ENCODE results near the gene SYT3. TPM values are rescaled to one million over a fixed set of nuclear protein-coding genes. Genes with fewer than 3 reads are reported as not detected.
A peak's percentile ranks its signal among the peaks of the same experiment; 100 is the strongest.

Gene SYT3
- total RNA-seq, 1 experiment from 2014 or later = not detected

GRCh38 chr19:50664204-50664603 is 24.5 kb upstream of the SYT3 start:
- no peaks in the 10 kb centered on the region; the same call in 1 of the 2 replicates for H3K27me3 ChIP-seq (ENCODE audit: low read length)
- no peaks in the 10 kb centered on the region for H4K20me1 ChIP-seq (ENCODE audit: insufficient read depth, low read depth, low read length)
- no peak overlapping the region for H2AFZ ChIP-seq (ENCODE audit: low read length)
- H3K36me3 ChIP-seq (ENCODE audit: insufficient read depth, low read length) = no peaks in the 10 kb centered on the region
- H3K4me3 ChIP-seq (ENCODE audit: low read length) = no peak overlapping the region
- H3K9me2 ChIP-seq (replicated peaks; ENCODE audit: insufficient read depth, low read length) = no peaks in the 10 kb centered on the region
- no peak overlapping the region for H3K4me2 ChIP-seq (ENCODE audit: low read depth, low read length, poor library complexity, severe bottlenecking)
- H3K79me2 ChIP-seq (ENCODE audit: low read length) = no peaks in the 10 kb centered on the region
- H3K27ac ChIP-seq (ENCODE audit: low read length) = no peak overlapping the region
- H3K9ac ChIP-seq (ENCODE audit: low read length) = no peak overlapping the region
- peaks cover 11% of the 10 kb centered on the region for H3K4me1 ChIP-seq (ENCODE audit: low read length)
- no peak for DNase-seq
- no peaks in the 10 kb centered on the region for H3K9me3 ChIP-seq (ENCODE audit: low read length)

GRCh38 chr19:50663482-50663790 is 23.8 kb upstream of the SYT3 start:
- Histone ChIP-seq H3K9me2 (replicated peaks; ENCODE audit: insufficient read depth, low read length) (no peaks in the 10 kb centered on the region), H3K79me2 (ENCODE audit: low read length) (no peaks in the 10 kb centered on the region), H3K27ac (ENCODE audit: low read length) (no peak overlapping the region), H3K36me3 (ENCODE audit: insufficient read depth, low read length) (no peaks in the 10 kb centered on the region), H3K4me1 (ENCODE audit: low read length) (peaks cover 11% of the 10 kb centered on the region), H3K9ac (ENCODE audit: low read length) (no peak overlapping the region), H3K4me3 (ENCODE audit: low read length) (no peak overlapping the region), H4K20me1 (ENCODE audit: insufficient read depth, low read depth, low read length) (no peaks in the 10 kb centered on the region), H2AFZ (ENCODE audit: low read length) (no peak overlapping the region), H3K9me3 (ENCODE audit: low read length) (no peaks in the 10 kb centered on the region), H3K4me2 (ENCODE audit: low read depth, low read length, poor library complexity, severe bottlenecking) (no peak overlapping the region), H3K27me3 (ENCODE audit: low read length) (no peaks in the 10 kb centered on the region; the same call in 1 of the 2 replicates)
- DNase-seq = no peak

GRCh38 chr19:50662651-50663481 is 23.2 kb upstream of the SYT3 start:
- no peaks in the 10 kb centered on the region for H3K9me2 ChIP-seq (replicated peaks; ENCODE audit: insufficient read depth, low read length)
- H3K9me3 ChIP-seq (ENCODE audit: low read length) = no peaks in the 10 kb centered on the region
- no peak overlapping the region for H3K27ac ChIP-seq (ENCODE audit: low read length)
- H3K36me3 ChIP-seq (ENCODE audit: insufficient read depth, low read length) = no peaks in the 10 kb centered on the region
- no peaks in the 10 kb centered on the region for H4K20me1 ChIP-seq (ENCODE audit: insufficient read depth, low read depth, low read length)
- no peak overlapping the region for H3K4me2 ChIP-seq (ENCODE audit: low read depth, low read length, poor library complexity, severe bottlenecking)
- no peak overlapping the region for H2AFZ ChIP-seq (ENCODE audit: low read length)
- no peak overlapping the region for H3K4me3 ChIP-seq (ENCODE audit: low read length)
- no peaks in the 10 kb centered on the region for H3K79me2 ChIP-seq (ENCODE audit: low read length)
- H3K27me3 ChIP-seq (ENCODE audit: low read length) = no peaks in the 10 kb centered on the region; the same call in 1 of the 2 replicates
- peaks cover 11% of the 10 kb centered on the region for H3K4me1 ChIP-seq (ENCODE audit: low read length)
- H3K9ac ChIP-seq (ENCODE audit: low read length) = no peak overlapping the region
- no peak for DNase-seq

GRCh38 chr19:50661766-50662650 is 22.3 kb upstream of the SYT3 start:
- no peak overlapping the region for H3K9ac ChIP-seq (ENCODE audit: low read length)
- H3K4me1 ChIP-seq (ENCODE audit: low read length) = peaks cover 15% of the 10 kb centered on the region
- no peaks in the 10 kb centered on the region for H3K9me2 ChIP-seq (replicated peaks; ENCODE audit: insufficient read depth, low read length)
- no peaks in the 10 kb centered on the region for H3K36me3 ChIP-seq (ENCODE audit: insufficient read depth, low read length)
- H3K4me3 ChIP-seq (ENCODE audit: low read length) = no peak overlapping the region
- H2AFZ ChIP-seq (ENCODE audit: low read length) = no peak overlapping the region
- H3K79me2 ChIP-seq (ENCODE audit: low read length) = no peaks in the 10 kb centered on the region
- H3K4me2 ChIP-seq (ENCODE audit: low read depth, low read length, poor library complexity, severe bottlenecking) = no peak overlapping the region
- no peaks in the 10 kb centered on the region for H3K9me3 ChIP-seq (ENCODE audit: low read length)
- H4K20me1 ChIP-seq (ENCODE audit: insufficient read depth, low read depth, low read length) = no peaks in the 10 kb centered on the region
- no peaks in the 10 kb centered on the region; the same call in 1 of the 2 replicates for H3K27me3 ChIP-seq (ENCODE audit: low read length)
- no peak overlapping the region for H3K27ac ChIP-seq (ENCODE audit: low read length)
- DNase-seq = no peak

GRCh38 chr19:50661023-50661422 is 21.3 kb upstream of the SYT3 start:
- no peak overlapping the region for H3K4me2 ChIP-seq (ENCODE audit: low read depth, low read length, poor library complexity, severe bottlenecking)
- H3K9me2 ChIP-seq (replicated peaks; ENCODE audit: insufficient read depth, low read length) = no peaks in the 10 kb centered on the region
- H3K4me1 ChIP-seq (ENCODE audit: low read length) = peaks cover 15% of the 10 kb centered on the region
- no peak overlapping the region for H3K27ac ChIP-seq (ENCODE audit: low read length)
- no peaks in the 10 kb centered on the region for H3K36me3 ChIP-seq (ENCODE audit: insufficient read depth, low read length)
- peak; percentile 74 for DNase-seq
- no peaks in the 10 kb centered on the region; the same call in 1 of the 2 replicates for H3K27me3 ChIP-seq (ENCODE audit: low read length)
- no peak overlapping the region for H3K4me3 ChIP-seq (ENCODE audit: low read length)
- H3K9me3 ChIP-seq (ENCODE audit: low read length) = no peaks in the 10 kb centered on the region
- H3K79me2 ChIP-seq (ENCODE audit: low read length) = no peaks in the 10 kb centered on the region
- H2AFZ ChIP-seq (ENCODE audit: low read length) = no peak overlapping the region
- no peak overlapping the region for H3K9ac ChIP-seq (ENCODE audit: low read length)
- no peaks in the 10 kb centered on the region for H4K20me1 ChIP-seq (ENCODE audit: insufficient read depth, low read depth, low read length)

- H3K79me2 ChIP-seq (ENCODE audit: low read length) = no peaks in the 10 kb centered on the region
- H2AFZ ChIP-seq (ENCODE audit: low read length) = no peak overlapping the region
- no peak overlapping the region for H3K27ac ChIP-seq (ENCODE audit: low read length)
- DNase-seq = no peak
- no peak overlapping the region for H3K9ac ChIP-seq (ENCODE audit: low read length)
- H3K36me3 ChIP-seq (ENCODE audit: insufficient read depth, low read length) = no peaks in the 10 kb centered on the region
- peaks cover 15% of the 10 kb centered on the region for H3K4me1 ChIP-seq (ENCODE audit: low read length)
- H3K4me2 ChIP-seq (ENCODE audit: low read depth, low read length, poor library complexity, severe bottlenecking) = no peak overlapping the region
- no peaks in the 10 kb centered on the region for H3K9me3 ChIP-seq (ENCODE audit: low read length)
- H4K20me1 ChIP-seq (ENCODE audit: insufficient read depth, low read depth, low read length) = no peaks in the 10 kb centered on the region
- H3K27me3 ChIP-seq (ENCODE audit: low read length) = no peaks in the 10 kb centered on the region; the same call in 1 of the 2 replicates
- H3K9me2 ChIP-seq (replicated peaks; ENCODE audit: insufficient read depth, low read length) = no peaks in the 10 kb centered on the region
- no peak overlapping the region for H3K4me3 ChIP-seq (ENCODE audit: low read length)
These were observed 20.3 kb upstream of the SYT3 start for GRCh38 chr19:50660088-50660366.

- no peaks in the 10 kb centered on the region for H3K9me2 ChIP-seq (replicated peaks; ENCODE audit: insufficient read depth, low read length)
- H3K27me3 ChIP-seq (ENCODE audit: low read length) = no peaks in the 10 kb centered on the region; the same call in 1 of the 2 replicates
- no peaks in the 10 kb centered on the region for H3K9me3 ChIP-seq (ENCODE audit: low read length)
- no peaks in the 10 kb centered on the region for H3K36me3 ChIP-seq (ENCODE audit: insufficient read depth, low read length)
- H3K4me3 ChIP-seq (ENCODE audit: low read length) = no peak overlapping the region
- peaks cover 15% of the 10 kb centered on the region for H3K4me1 ChIP-seq (ENCODE audit: low read length)
- no peak overlapping the region for H3K9ac ChIP-seq (ENCODE audit: low read length)
- H4K20me1 ChIP-seq (ENCODE audit: insufficient read depth, low read depth, low read length) = no peaks in the 10 kb centered on the region
- no peak for DNase-seq
- H3K79me2 ChIP-seq (ENCODE audit: low read length) = no peaks in the 10 kb centered on the region
- no peak overlapping the region for H3K4me2 ChIP-seq (ENCODE audit: low read depth, low read length, poor library complexity, severe bottlenecking)
- no peak overlapping the region for H3K27ac ChIP-seq (ENCODE audit: low read length)
- H2AFZ ChIP-seq (ENCODE audit: low read length) = no peak overlapping the region
These were observed 19.8 kb upstream of the SYT3 start for GRCh38 chr19:50659318-50660087.
